GM12875 (cell line): Measurements from ENCODE around the gene ZNF324B.
"Not testable (repeated sequence)": the region's sequence is repeated elsewhere in the genome, so short reads cannot be mapped to it uniquely, and the experiment has no call there.

Experiments
- H3K4me3 ChIP-seq: one replicate; pipeline ENCODE4 v1.5.1; 2011; ENCODE audit warnings: low read depth, low read length, control low read depth
- CTCF ChIP-seq: IDR thresholded peaks from 2 replicates; pipeline ENCODE4 v1.5.1; 2011; ENCODE audit warnings: low read depth, mild to moderate bottlenecking, control low read depth, inconsistent platforms, low read length, moderate library complexity, borderline replicate concordance; ENCODE audit not compliant: insufficient read depth

The ZNF324B gene

GRCh38 chr19:58440556-58440955, 10.9 kb upstream of the ZNF324B start:
- TF ChIP-seq CTCF: no peak

GRCh38 chr19:58442986-58443385, 8.4 kb upstream of the ZNF324B start:
- not testable (repeated sequence) for H3K4me3 ChIP-seq

More at GRCh38 chr19:58440556-58440955, 10.9 kb upstream of the ZNF324B start:
- H3K4me3 ChIP-seq: peak overlapping the region; percentile 90

GRCh38 chr19:58448860-58449259, 2.6 kb upstream of the ZNF324B start:
- not testable (repeated sequence) for H3K4me3 ChIP-seq

- not testable (repeated sequence) for H3K4me3 ChIP-seq
Measured at GRCh38 chr19:58449980-58450379, 1.4 kb upstream of the ZNF324B start.

GRCh38 chr19:58450856-58451357, 515 bp upstream of the ZNF324B start:
- peak overlapping the region; percentile 91 for H3K4me3 ChIP-seq
- no peak for TF ChIP-seq CTCF

GRCh38 chr19:58453743-58454142, 2.3 kb downstream of the ZNF324B start:
- H3K4me3 ChIP-seq: no peak overlapping the region
- TF ChIP-seq CTCF: no peak

- H3K4me3 ChIP-seq: no peak overlapping the region
- no peak for TF ChIP-seq CTCF
Measured at GRCh38 chr19:58455306-58455705, 3.9 kb downstream of the ZNF324B start.

- no peak overlapping the region for H3K4me3 ChIP-seq
- no peak for TF ChIP-seq CTCF
Measured at GRCh38 chr19:58456111-58456510, 4.7 kb downstream of the ZNF324B start.

- no peak overlapping the region for H3K4me3 ChIP-seq
- TF ChIP-seq CTCF: no peak
Measured at GRCh38 chr19:58460039-58460438, 8.6 kb downstream of the ZNF324B start.
